Measurements from ENCODE around the gene PPARA.

GRCh38 chr22:46126853-46127385 is 23.4 kb upstream of the PPARA start:
- TF ChIP-seq CTCF (conservative IDR thresholded peaks at IDR 0.05; ENCODE audit: low read depth, low read length) (no peak), EZH2phosphoT487 (IDR thresholded peaks at IDR 0.05; ENCODE audit: borderline replicate concordance, low read length) (no peak), EZH2 (IDR thresholded peaks at IDR 0.05; ENCODE audit: low read length, unreplicated experiment) (no peak)
